Activated CD8-positive, alpha-beta T cell treated with anti-CD3 and anti-CD28 coated beads for 36 hours (primary cell): Measurements from ENCODE around the gene AWAT2. TPM values are rescaled to one million over a fixed set of nuclear protein-coding genes. Genes with fewer than 3 reads are reported as not detected.

Source experiments
- ATAC-seq: fragments of 200-7000 bp; cut with Tn5 transposase; one replicate; pipeline ENCODE4 v1.10.0; 2021; ENCODE audit warnings: mild to moderate bottlenecking, moderate library complexity
- CTCF ChIA-PET: fragments of 350-600 bp; sonication (Branson Sonifier 250); formaldehyde crosslinking; loops from one replicate; lab custom pipeline; 2021; ENCODE audit warnings: antibody characterized with exemption; lab: Charles Lee
- POLR2A ChIA-PET: fragments of 350-600 bp; sonication (Branson Sonifier 250); formaldehyde crosslinking; loops from one replicate; lab custom pipeline; 2021; ENCODE audit warnings: antibody characterized with exemption; lab: Charles Lee
- DNase-seq: peaks from one replicate; pipeline ENCODE4 v3.0.0-alpha.2; 2020
- H3K27ac Mint-ChIP-seq: one replicate; pipeline ENCODE4 v1.8.0; 2021; ENCODE audit warnings: mild to moderate bottlenecking, mixed read lengths
- H3K27me3 Mint-ChIP-seq: one replicate; pipeline ENCODE4 v1.8.0; 2021; ENCODE audit warnings: mixed read lengths
- H3K36me3 Mint-ChIP-seq: one replicate; pipeline ENCODE4 v1.8.0; 2021; ENCODE audit warnings: low read depth, mixed read lengths
- H3K4me1 Mint-ChIP-seq: one replicate; pipeline ENCODE4 v1.8.0; 2021; ENCODE audit warnings: low read depth, mixed read lengths
- H3K4me3 Mint-ChIP-seq: one replicate; pipeline ENCODE4 v1.8.0; 2021; ENCODE audit warnings: mild to moderate bottlenecking, moderate library complexity, mixed read lengths
- H3K9me3 Mint-ChIP-seq: one replicate; pipeline ENCODE4 v1.8.0; 2021; ENCODE audit warnings: mixed read lengths
- CTCF ChIP-seq: fragments of 200-600 bp; IDR thresholded peaks from one replicate; pipeline ENCODE4 v1.8.0; 2022; ENCODE audit warnings: antibody characterized with exemption, mild to moderate bottlenecking
- intact Hi-C: fragments of 100-400 bp; cut with micrococcal nuclease; formaldehyde crosslinking; loops from one replicate; pipeline ENCODE4 v1.10.0; 2022
- total RNA-seq, 2 experiments: library from RNA; stranded (reverse); gene quantifications; one replicate each; pipeline ENCODE4 v1.2.3, GENCODE V29; 2021

Gene AWAT2
- total RNA-seq, 2 experiments from 2014 or later, result not detected

- DNase-seq (no peak), ATAC-seq (no peak)
- ChIA-PET POLR2A (no interaction called here), CTCF (no interaction called here)
- Mint-ChIP-seq H3K4me1 (no peaks in the 10 kb centered on the region), H3K4me3 (no peak overlapping the region), H3K27ac (no peak overlapping the region), H3K27me3 (no peaks in the 10 kb centered on the region), H3K9me3 (no peaks in the 10 kb centered on the region), H3K36me3 (no peaks in the 10 kb centered on the region)
- no peak for TF ChIP-seq CTCF
- intact Hi-C loops, result no loop called here
These were observed 39.0 kb upstream of the AWAT2 start for GRCh38 chrX:70088751-70089150.

GRCh38 chrX:70087857-70088630 is 38.3 kb upstream of the AWAT2 start:
- intact Hi-C loops, result no loop called here
- no peak for TF ChIP-seq CTCF
- Mint-ChIP-seq H3K9me3 (no peaks in the 10 kb centered on the region), H3K27me3 (no peaks in the 10 kb centered on the region), H3K4me3 (no peak overlapping the region), H3K36me3 (no peaks in the 10 kb centered on the region), H3K27ac (no peak overlapping the region), H3K4me1 (no peaks in the 10 kb centered on the region)
- ChIA-PET CTCF (no interaction called here), POLR2A (no interaction called here)
- ATAC-seq, result no peak
- no peak for DNase-seq

- no peak for DNase-seq
- H3K27me3 Mint-ChIP-seq, result no peaks in the 10 kb centered on the region
- H3K9me3 Mint-ChIP-seq, result no peaks in the 10 kb centered on the region
- CTCF ChIA-PET, result interaction anchor here (1.1 to 1.9 kb wide), 2 partner anchors 13 kb away, joined by 3 to 5 read pairs; no protein-coding TSS in a partner anchor
- H3K36me3 Mint-ChIP-seq, result no peaks in the 10 kb centered on the region
- no peaks in the 10 kb centered on the region for H3K4me1 Mint-ChIP-seq
- no peak overlapping the region for H3K4me3 Mint-ChIP-seq
- TF ChIP-seq CTCF, result no peak
- POLR2A ChIA-PET, result no interaction called here
- H3K27ac Mint-ChIP-seq, result no peak overlapping the region
- intact Hi-C loops, result no loop called here
- ATAC-seq, result no peak
These were observed 35.0 kb upstream of the AWAT2 start for GRCh38 chrX:70084592-70085240.

GRCh38 chrX:70082723-70083122 is 33.0 kb upstream of the AWAT2 start:
- TF ChIP-seq CTCF, result no peak
- H3K4me3 Mint-ChIP-seq, result no peak overlapping the region
- no peak for ATAC-seq
- POLR2A ChIA-PET, result no interaction called here
- no peaks in the 10 kb centered on the region for H3K4me1 Mint-ChIP-seq
- intact Hi-C loops, result no loop called here
- no peak for DNase-seq
- no peaks in the 10 kb centered on the region for H3K36me3 Mint-ChIP-seq
- H3K27ac Mint-ChIP-seq, result no peak overlapping the region
- CTCF ChIA-PET, result no interaction called here
- H3K9me3 Mint-ChIP-seq, result no peaks in the 10 kb centered on the region
- H3K27me3 Mint-ChIP-seq, result no peaks in the 10 kb centered on the region

DNA sequence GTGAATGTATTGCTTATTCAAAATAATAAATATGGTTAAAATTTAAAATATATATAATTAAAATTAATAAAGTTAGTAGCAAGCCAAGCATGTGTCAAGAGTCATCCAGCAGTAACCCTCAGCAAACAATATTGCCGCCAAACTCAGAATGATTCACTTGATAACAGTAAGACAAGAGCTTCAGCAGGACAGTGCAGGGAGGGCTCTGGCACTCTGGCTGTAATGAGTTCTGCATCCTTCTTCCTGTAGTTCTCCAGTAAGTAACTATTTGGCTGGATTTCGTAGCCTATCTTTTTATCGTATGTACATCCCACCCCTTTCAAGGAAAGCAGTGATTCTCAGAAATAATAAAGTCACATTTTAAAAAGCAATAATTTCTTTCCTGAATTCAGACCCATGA is 30.1 kb upstream of the AWAT2 start:
- ChIA-PET CTCF (interaction anchor here (1.1 kb wide), 1 partner anchor 18 kb away, joined by 4 read pairs; no protein-coding TSS in a partner anchor), POLR2A (no interaction called here)
- Mint-ChIP-seq H3K36me3 (no peaks in the 10 kb centered on the region), H3K27me3 (no peaks in the 10 kb centered on the region), H3K9me3 (no peaks in the 10 kb centered on the region), H3K27ac (no peak overlapping the region), H3K4me1 (no peaks in the 10 kb centered on the region), H3K4me3 (no peak overlapping the region)
- no peak for DNase-seq
- no peak for ATAC-seq
- TF ChIP-seq CTCF, result no peak
- intact Hi-C loops, result no loop called here
